HepG2 (cell line): ENCODE measurements around the gene DOC2A. TPM values are rescaled to one million over a fixed set of nuclear protein-coding genes. Genes with fewer than 3 reads are reported as not detected.

Source experiments
- CCDC6 ChIP-seq: sonication (generic); formaldehyde crosslinking; IDR thresholded peaks from 2 replicates; pipeline ENCODE4 v1.8.1; 2022; ENCODE audit warnings: mild to moderate bottlenecking, missing genetic modification reagents, moderate library complexity
- CHD2 ChIP-seq: IDR thresholded peaks from 2 replicates; pipeline ENCODE4 v1.6.1; 2011; ENCODE audit warnings: low read depth, low read length, improper control_type of control experiment
- GABPB1 ChIP-seq: IDR thresholded peaks from 2 replicates; pipeline ENCODE4 v1.6.1; 2016; ENCODE audit warnings: mild to moderate bottlenecking, missing genetic modification reagents, moderate library complexity, missing compliant biosample characterization
- HES4 ChIP-seq: sonication (generic); formaldehyde crosslinking; IDR thresholded peaks from 2 replicates; pipeline ENCODE4 v1.9.0; 2021; ENCODE audit warnings: mild to moderate bottlenecking, missing genetic modification reagents, borderline replicate concordance
- MIER3 ChIP-seq: IDR thresholded peaks from 2 replicates; pipeline ENCODE4 v1.6.1; 2016; ENCODE audit warnings: missing compliant biosample characterization, borderline replicate concordance
- REL ChIP-seq: sonication (generic); formaldehyde crosslinking; conservative IDR thresholded peaks from 2 replicates; pipeline ENCODE4 v1.8.0; 2022; ENCODE audit warnings: mild to moderate bottlenecking, missing genetic modification reagents, moderate library complexity
- RXRB ChIP-seq: IDR thresholded peaks from 2 replicates; pipeline ENCODE4 v1.6.1; 2016; ENCODE audit warnings: borderline replicate concordance, missing genetic modification reagents, missing compliant biosample characterization
- SALL1 ChIP-seq: sonication (generic); formaldehyde crosslinking; IDR thresholded peaks from 2 replicates; pipeline ENCODE4 v1.8.0; 2022; ENCODE audit warnings: mild to moderate bottlenecking, missing genetic modification reagents
- YY1 ChIP-seq: IDR thresholded peaks from 2 replicates; pipeline ENCODE4 v1.6.1; 2011; ENCODE audit warnings: low read length, low read depth, moderate library complexity, mild to moderate bottlenecking; ENCODE audit not compliant: insufficient read depth, insufficient replicate concordance
- ZBTB7B ChIP-seq: sonication (generic); formaldehyde crosslinking; IDR thresholded peaks from 2 replicates; pipeline ENCODE4 v1.4.0; 2020; ENCODE audit warnings: missing genetic modification reagents
- ZMYM4 ChIP-seq: sonication (generic); formaldehyde crosslinking; IDR thresholded peaks from 2 replicates; pipeline ENCODE4 v1.8.1; 2023; ENCODE audit warnings: mild to moderate bottlenecking, missing genetic modification reagents
- ZNF253 ChIP-seq: sonication (generic); formaldehyde crosslinking; IDR thresholded peaks from 2 replicates; pipeline ENCODE4 v1.8.0; 2022; ENCODE audit warnings: mild to moderate bottlenecking, missing genetic modification reagents, borderline replicate concordance
- ZNF3 ChIP-seq: IDR thresholded peaks from 2 replicates; pipeline ENCODE4 v1.7.0; 2017; ENCODE audit warnings: inconsistent platforms
- ZNF768 ChIP-seq: sonication (generic); formaldehyde crosslinking; IDR thresholded peaks from 2 replicates; pipeline ENCODE4 v1.4.0; 2020; ENCODE audit warnings: missing genetic modification reagents
- ZNF839 ChIP-seq: sonication (generic); formaldehyde crosslinking; IDR thresholded peaks from 2 replicates; pipeline ENCODE4 v1.4.0; 2020; ENCODE audit warnings: missing genetic modification reagents, mild to moderate bottlenecking, borderline replicate concordance
- polyA plus RNA-seq, 8 experiments: library from polyadenylated mRNA; depleted of rRNA in 3 of 8; stranded (reverse) in 7 of 8; unstranded in 1 of 8; fragments of >200 nt; fragmentation: Illumina TruSeq in 4 of 8; extraction: Trizol in 4 of 8; gene quantifications; 2 replicates each; pipeline versions ENCODE4 v1.2.1 to v1.2.3, GENCODE V29; 2011 to 2016; ENCODE audit warnings: low read depth in 4 of 8, missing spikeins in 1 of 8, mixed read lengths in 1 of 8; ENCODE audit not compliant: insufficient read depth in 1 of 8
- total RNA-seq, 5 experiments: library from RNA; depleted of rRNA; stranded (reverse); fragments of >200 nt; fragmentation: Illumina TruSeq; extraction: Trizol; gene quantifications; 2 replicates each; pipeline ENCODE4 v1.2.3, GENCODE V29; 2016; ENCODE audit warnings: low read depth in 1 of 5
- TF ChIP-seq, protein P1 (sequence below): sonication (generic); formaldehyde crosslinking; IDR thresholded peaks from 2 replicates; pipeline ENCODE4 v1.5.1; 2020; ENCODE audit warnings: mild to moderate bottlenecking, missing genetic modification reagents, borderline replicate concordance
- TF ChIP-seq, protein P2 (sequence below): sonication (generic); formaldehyde crosslinking; IDR thresholded peaks from 2 replicates; pipeline ENCODE4 v1.4.0; 2020; ENCODE audit warnings: missing genetic modification reagents, borderline replicate concordance
- TF ChIP-seq, protein P3 (sequence below): sonication (generic); formaldehyde crosslinking; IDR thresholded peaks from 2 replicates; pipeline ENCODE4 v1.9.0; 2022; ENCODE audit warnings: low read depth, missing genetic modification reagents

Gene DOC2A
- total and polyA plus RNA-seq, 2 of the 13 experiments (the other 11 are each of a cell fraction or from before 2014, with no cell fraction given): 0.15 to 0.55 TPM

DNA sequence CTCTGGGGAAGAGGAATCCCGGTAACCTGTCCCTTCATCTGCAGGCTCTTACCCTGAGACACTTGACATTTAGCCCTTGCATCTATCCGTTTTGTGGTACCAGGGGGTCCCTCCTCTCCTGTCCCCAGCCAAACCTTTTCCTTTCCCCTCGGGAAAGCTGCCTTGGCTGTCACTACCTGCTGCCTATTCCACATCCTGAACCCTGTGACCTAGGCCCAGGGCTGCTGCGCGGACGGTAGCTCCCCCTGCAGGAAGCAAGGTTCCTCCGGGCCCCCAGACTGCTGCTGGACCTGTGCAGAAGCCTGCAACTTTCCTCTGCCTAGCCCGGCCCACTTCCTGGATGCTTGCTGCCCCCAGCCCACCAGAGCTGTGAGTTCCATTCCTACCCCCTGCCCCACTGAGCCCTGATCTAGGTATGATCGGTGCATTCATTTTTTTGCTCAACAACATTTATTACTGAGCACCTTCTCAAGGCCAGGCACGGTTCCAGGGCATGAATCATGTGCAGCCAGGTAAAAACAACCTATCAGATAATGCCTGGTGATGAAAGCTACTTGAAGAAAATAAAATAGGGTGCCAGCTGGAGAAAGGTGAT lies 44.2 kb upstream of the DOC2A start (continued):
- TF ChIP-seq, protein P1, sequence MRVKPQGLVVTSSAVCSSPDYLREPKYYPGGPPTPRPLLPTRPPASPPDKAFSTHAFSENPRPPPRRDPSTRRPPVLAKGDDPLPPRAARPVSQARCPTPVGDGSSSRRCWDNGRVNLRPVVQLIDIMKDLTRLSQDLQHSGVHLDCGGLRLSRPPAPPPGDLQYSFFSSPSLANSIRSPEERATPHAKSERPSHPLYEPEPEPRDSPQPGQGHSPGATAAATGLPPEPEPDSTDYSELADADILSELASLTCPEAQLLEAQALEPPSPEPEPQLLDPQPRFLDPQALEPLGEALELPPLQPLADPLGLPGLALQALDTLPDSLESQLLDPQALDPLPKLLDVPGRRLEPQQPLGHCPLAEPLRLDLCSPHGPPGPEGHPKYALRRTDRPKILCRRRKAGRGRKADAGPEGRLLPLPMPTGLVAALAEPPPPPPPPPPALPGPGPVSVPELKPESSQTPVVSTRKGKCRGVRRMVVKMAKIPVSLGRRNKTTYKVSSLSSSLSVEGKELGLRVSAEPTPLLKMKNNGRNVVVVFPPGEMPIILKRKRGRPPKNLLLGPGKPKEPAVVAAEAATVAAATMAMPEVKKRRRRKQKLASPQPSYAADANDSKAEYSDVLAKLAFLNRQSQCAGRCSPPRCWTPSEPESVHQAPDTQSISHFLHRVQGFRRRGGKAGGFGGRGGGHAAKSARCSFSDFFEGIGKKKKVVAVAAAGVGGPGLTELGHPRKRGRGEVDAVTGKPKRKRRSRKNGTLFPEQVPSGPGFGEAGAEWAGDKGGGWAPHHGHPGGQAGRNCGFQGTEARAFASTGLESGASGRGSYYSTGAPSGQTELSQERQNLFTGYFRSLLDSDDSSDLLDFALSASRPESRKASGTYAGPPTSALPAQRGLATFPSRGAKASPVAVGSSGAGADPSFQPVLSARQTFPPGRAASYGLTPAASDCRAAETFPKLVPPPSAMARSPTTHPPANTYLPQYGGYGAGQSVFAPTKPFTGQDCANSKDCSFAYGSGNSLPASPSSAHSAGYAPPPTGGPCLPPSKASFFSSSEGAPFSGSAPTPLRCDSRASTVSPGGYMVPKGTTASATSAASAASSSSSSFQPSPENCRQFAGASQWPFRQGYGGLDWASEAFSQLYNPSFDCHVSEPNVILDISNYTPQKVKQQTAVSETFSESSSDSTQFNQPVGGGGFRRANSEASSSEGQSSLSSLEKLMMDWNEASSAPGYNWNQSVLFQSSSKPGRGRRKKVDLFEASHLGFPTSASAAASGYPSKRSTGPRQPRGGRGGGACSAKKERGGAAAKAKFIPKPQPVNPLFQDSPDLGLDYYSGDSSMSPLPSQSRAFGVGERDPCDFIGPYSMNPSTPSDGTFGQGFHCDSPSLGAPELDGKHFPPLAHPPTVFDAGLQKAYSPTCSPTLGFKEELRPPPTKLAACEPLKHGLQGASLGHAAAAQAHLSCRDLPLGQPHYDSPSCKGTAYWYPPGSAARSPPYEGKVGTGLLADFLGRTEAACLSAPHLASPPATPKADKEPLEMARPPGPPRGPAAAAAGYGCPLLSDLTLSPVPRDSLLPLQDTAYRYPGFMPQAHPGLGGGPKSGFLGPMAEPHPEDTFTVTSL (CRISPR knock-in tag): no peak
- TF ChIP-seq ZNF3 (CRISPR knock-in tag) (no peak), CCDC6 (CRISPR knock-in tag) (no peak), HES4 (0 out of 2 replicates have a peak, but pooled peaks have one; percentile 47), RXRB (CRISPR knock-in tag) (peak; percentile 57; the same call in 1 of the 2 replicates), MIER3 (peak; percentile 61; the same call in 1 of the 2 replicates), CHD2 (no peak), REL (CRISPR knock-in tag) (0 out of 2 replicates have a peak, but pooled peaks have one; percentile 54), SALL1 (CRISPR knock-in tag) (peak; percentile 49; the same call in 1 of the 2 replicates), ZMYM4 (peak; percentile 26; the same call in 1 of the 2 replicates), ZNF768 (CRISPR knock-in tag) (no peak), ZNF839 (CRISPR knock-in tag) (no peak), ZBTB7B (CRISPR knock-in tag) (peak; percentile 36; the same call in 1 of the 2 replicates), YY1 (peak; percentile 50), GABPB1 (peak; percentile 60), ZNF253 (no peak)
- TF ChIP-seq, protein P2, sequence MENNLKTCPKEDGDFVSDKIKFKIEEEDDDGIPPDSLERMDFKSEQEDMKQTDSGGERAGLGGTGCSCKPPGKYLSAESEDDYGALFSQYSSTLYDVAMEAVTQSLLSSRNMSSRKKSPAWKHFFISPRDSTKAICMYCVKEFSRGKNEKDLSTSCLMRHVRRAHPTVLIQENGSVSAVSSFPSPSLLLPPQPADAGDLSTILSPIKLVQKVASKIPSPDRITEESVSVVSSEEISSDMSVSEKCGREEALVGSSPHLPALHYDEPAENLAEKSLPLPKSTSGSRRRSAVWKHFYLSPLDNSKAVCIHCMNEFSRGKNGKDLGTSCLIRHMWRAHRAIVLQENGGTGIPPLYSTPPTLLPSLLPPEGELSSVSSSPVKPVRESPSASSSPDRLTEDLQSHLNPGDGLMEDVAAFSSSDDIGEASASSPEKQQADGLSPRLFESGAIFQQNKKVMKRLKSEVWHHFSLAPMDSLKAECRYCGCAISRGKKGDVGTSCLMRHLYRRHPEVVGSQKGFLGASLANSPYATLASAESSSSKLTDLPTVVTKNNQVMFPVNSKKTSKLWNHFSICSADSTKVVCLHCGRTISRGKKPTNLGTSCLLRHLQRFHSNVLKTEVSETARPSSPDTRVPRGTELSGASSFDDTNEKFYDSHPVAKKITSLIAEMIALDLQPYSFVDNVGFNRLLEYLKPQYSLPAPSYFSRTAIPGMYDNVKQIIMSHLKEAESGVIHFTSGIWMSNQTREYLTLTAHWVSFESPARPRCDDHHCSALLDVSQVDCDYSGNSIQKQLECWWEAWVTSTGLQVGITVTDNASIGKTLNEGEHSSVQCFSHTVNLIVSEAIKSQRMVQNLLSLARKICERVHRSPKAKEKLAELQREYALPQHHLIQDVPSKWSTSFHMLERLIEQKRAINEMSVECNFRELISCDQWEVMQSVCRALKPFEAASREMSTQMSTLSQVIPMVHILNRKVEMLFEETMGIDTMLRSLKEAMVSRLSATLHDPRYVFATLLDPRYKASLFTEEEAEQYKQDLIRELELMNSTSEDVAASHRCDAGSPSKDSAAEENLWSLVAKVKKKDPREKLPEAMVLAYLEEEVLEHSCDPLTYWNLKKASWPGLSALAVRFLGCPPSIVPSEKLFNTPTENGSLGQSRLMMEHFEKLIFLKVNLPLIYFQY (CRISPR knock-in tag): peak; percentile 76; the same call in 1 of the 2 replicates
- TF ChIP-seq, protein P3, sequence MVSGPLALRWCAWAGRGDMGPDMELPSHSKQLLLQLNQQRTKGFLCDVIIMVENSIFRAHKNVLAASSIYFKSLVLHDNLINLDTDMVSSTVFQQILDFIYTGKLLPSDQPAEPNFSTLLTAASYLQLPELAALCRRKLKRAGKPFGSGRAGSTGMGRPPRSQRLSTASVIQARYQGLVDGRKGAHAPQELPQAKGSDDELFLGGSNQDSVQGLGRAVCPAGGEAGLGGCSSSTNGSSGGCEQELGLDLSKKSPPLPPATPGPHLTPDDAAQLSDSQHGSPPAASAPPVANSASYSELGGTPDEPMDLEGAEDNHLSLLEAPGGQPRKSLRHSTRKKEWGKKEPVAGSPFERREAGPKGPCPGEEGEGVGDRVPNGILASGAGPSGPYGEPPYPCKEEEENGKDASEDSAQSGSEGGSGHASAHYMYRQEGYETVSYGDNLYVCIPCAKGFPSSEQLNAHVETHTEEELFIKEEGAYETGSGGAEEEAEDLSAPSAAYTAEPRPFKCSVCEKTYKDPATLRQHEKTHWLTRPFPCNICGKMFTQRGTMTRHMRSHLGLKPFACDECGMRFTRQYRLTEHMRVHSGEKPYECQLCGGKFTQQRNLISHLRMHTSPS (CRISPR knock-in tag): no peak
